ENCODE results near the gene C21orf91.

Gene C21orf91

GRCh38 chr21:17819114-17819876 is at the start of gene C21orf91:
C21orf91 (minus strand) TSS chr21:17819356; CDS start chr21:17818318, 1,038 bp downstream.
- peak; percentile 91 to 92 for DNase-seq

GRCh38 chr21:17866590-17866989 is 47.4 kb upstream of the C21orf91 start:
- DNase-seq = no peak

- DNase-seq = no peak
These were observed 40.5 kb upstream of the C21orf91 start for GRCh38 chr21:17859661-17860060.

GRCh38 chr21:17858747-17859146 is 39.6 kb upstream of the C21orf91 start:
- no peak for DNase-seq

DNA sequence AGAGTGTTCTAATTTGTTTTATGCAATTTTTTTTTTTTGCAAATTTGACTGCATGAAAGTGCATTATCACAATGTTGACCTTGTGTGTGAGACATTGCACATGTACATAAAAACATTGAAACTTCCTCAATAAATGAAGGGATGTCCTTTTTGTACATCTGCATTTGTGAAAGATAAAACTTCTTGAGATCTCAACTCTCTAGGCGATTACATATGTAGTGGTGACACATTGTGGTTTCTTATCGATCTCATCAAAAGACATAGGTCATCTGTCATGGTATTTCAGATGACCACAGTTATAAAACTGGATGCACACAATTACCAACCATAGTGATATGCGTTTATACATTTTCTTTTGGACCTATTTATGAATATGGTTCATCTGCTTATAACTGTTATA is 35.6 kb upstream of the C21orf91 start:
- DNase-seq = no peak

DNA sequence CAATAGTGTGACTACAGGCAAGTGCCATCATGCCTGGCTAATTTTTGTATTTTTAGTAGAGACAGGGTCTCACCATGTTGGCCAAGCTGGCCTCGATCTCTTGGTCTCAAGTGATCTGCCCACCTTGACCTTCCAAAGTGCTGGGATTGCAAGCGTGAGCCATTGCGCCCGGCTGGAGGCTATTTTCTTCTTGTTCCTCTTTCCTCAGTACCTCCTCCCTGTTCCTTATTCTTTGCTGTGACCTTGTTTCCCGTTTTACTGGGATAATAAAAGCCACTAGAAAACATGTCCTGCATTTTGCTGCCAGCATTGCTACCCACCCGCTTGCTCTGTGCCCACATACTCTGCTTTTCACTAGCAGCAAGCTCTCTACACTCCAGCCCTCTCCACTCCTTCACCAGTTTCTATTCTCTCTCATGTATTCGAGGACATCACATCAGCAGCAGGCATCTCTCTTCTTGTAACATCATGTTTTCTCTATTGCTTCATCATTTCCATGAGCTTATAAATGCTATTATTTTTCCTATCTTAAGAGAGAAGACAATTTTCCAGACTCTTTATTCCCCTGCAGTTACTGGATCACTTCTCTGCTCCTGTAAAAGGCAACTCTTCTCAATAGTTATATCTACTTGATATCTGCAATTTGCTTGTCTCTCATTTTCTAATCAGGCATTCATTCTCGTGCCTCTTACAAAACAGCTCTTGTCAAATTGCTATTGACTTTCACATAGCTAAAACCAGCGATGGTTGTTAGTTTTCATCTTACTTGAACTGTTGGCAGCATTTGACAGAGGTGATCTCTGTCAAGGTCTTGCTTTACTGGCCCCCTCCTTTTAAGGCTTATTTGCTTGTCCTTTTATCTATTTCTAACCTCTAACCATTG is 34.5 kb upstream of the C21orf91 start:
- no peak for DNase-seq

GRCh38 chr21:17848228-17848627 is 29.1 kb upstream of the C21orf91 start:
- DNase-seq = no peak

DNA sequence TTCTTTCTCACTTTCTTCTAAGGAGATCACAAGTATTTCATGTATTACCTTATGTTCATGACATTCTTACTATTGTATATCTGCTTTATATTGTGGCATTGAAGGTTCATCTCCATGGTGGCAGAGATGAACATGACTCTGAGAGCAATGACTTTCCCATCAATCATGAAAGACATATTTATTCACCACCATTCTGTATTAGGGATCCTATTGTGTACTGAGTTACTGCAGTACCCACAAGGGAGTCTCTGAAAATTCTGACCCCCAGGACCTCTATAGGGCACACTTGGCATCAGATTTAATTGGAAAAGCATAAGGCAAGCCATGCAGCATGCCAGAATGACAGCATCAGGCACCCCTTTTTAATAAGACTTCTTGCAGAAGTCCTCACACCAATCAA is 21.9 kb upstream of the C21orf91 start:
- DNase-seq = no peak

- DNase-seq = no peak
These were observed 15.6 kb upstream of the C21orf91 start for GRCh38 chr21:17834639-17835354.

- DNase-seq = no peak
These were observed 10.3 kb upstream of the C21orf91 start for GRCh38 chr21:17829472-17829871.

GRCh38 chr21:17828223-17828622 is 9.1 kb upstream of the C21orf91 start:
- DNase-seq = no peak

GRCh38 chr21:17823846-17824245 is 4.7 kb upstream of the C21orf91 start:
- DNase-seq = no peak

- DNase-seq = no peak
These were observed 2.0 kb upstream of the C21orf91 start for GRCh38 chr21:17821121-17821520.

DNA sequence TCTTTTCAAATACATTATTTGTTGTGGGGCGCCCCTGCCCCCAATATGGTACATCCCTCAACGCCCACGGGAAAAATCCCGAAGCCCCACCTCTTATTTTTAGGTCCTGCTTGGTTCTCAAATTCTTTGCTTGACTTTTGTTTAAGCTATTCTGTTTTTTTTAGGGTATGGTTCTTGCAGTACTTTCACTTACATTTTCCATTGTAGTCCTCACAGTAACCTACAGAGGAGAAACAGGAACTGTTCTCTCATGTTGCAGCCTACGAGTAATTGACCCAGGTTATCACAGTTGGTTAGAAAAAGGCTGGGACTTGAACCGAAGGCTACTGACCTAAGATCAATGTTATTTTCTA is 697 bp upstream of the C21orf91 start:
- no peak for DNase-seq

DNA sequence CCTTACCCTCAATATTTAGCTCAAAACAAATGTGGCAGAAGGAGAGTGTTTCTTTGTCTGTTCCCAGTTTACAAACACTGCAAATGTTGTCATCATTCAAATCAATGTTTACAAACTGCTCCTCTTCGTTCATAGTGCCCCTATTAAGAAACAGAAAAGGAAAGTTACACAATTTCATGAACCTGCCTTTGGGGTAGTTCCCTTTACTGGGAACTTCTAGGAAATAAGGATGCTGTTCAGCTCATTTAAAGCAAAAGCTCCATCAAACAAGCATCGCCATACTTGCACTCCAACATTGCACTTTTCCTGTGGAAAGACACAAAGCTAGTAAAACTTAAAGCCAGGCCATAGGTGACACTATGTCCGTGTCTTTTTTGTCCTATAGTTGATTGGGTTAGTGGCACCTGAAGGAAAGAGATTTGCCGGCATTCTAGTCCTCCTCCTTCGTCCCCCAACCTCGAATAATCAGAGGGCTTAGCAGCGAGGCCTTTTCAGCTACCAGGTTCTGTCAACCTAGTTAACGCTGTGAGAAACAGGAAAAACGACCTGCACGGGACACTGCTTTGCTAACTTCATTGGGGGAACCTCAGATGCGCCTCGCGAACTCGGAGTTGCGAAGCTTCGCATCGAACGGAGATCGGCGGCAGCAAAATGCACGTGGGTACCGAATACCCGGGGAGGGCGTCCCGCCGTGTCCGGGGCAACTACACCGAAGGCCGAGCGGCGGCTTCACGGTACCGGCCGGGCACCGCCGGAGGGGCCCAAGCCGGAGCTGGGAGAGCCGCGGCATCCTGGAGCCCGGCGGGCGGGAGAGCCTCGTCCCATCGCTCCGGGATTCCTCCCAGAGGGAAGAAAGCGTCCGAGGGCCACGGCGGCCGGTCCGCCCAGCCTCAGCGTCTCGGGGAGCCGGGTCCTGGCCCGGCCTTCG is 706 bp downstream of the C21orf91 start:
- peak; percentile 50 to 57 for DNase-seq

GRCh38 chr21:17813353-17813752 is 5.8 kb downstream of the C21orf91 start:
- no peak for DNase-seq

DNA sequence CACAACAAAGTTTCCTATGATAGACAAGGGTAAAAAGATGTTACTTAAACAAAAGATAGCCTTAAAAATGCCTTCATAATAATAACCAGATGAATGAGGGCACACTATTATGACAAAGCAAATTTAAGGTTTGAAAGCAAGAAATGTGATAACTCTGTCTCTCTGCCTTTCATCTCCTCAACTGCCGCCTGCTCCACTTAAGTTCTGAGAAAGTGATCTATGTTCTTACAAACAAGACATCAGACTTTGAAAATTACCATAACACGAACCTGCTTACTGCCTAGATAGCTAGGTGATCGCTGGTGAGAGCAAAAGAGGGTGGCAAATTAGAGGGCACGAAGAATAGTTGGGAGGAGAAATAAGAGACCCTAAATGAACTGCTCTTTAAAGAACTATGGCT is 13.2 kb downstream of the C21orf91 start:
- DNase-seq = no peak

- no peak for DNase-seq
These were observed 15.6 kb downstream of the C21orf91 start for GRCh38 chr21:17803536-17803935.

DNA sequence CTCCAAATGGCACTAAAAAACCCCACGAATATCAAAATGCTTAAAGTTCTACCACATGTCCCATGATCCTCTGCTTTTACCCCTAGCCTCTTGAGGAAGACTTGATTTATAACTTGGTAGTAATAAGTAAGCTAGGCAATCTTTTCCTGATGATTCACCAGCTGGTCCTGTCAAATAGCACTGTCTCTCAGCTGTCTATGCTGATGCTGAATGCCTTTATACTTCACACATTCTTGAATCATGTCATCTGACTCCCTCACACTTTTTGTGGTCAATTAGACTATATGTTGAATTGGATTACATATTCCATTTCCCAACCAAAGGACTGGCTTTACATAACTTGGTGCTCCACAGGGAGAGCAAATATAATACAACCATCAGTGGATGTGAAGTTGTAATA is 16.6 kb downstream of the C21orf91 start:
- no peak for DNase-seq

DNA sequence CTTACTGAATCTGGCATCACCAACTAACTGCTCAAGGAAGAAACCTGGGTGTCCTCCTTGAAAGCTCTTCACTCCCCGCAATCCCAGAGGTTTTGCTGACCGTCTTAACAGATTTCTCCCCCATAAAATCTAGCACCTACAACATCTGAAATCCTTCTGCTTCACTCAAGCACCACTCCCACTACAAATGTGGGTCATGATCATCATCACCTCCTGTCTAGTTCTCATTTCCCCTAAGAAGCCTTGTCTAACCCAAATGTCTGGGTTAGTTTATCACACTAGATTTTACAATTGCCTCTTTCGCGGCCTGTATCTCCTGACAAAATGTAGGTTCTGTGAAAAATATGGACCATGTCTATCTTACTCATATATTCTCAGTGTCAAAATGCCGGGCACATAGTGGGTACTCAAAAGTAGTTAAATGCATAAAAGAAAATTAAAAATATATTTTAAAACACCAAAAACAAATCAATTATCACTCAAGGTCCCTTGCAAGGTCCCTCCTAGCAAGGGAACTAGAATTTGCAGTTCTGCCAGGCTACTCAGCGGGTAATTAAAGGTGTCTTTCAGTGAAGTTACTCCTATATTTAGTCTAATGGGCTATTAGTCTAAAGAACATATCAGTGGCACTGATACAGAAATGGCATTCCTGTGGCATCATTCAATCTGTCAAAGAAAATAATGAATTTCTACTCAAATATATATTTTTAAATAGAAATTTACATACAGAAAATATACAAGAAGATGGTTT is 19.6 kb downstream of the C21orf91 start:
- peak in 1 of 2 donors; percentile 66 for DNase-seq

DNA sequence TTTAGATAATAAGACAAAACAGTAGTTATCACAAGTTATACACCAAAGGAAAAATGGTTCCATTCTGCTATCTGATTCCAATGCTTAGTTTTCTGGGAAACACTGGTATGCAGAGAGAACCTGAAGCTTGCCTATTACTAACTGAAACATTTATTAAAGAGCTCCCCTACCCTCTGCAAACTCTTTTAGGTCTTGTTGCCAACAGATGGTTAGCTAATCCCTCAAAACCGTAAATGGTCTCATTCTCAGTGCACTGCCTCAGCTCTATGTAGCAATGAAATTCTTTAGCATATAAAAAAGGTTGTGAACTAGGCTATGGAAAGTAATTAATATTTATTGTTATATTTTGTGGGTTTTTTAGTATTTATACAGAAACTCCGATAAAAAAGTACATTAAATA is 20.4 kb downstream of the C21orf91 start:
- no peak for DNase-seq

- DNase-seq = no peak
These were observed 21.2 kb downstream of the C21orf91 start for GRCh38 chr21:17797967-17798366.
